Stimulated activated CD4-positive, alpha-beta T cell treated with anti-CD3 and anti-CD28 coated beads, TNF-alpha, amount 100 ng/mL, for 48 hours (primary cell): ENCODE data around the gene KLHL26.

ENCODE experiments used
- DNase-seq, 3 donors: peaks; one replicate each; pipeline ENCODE4 v3.0.0-alpha.2; 2020; ENCODE audit warnings: low read depth in 3 of 3

The KLHL26 gene

DNA sequence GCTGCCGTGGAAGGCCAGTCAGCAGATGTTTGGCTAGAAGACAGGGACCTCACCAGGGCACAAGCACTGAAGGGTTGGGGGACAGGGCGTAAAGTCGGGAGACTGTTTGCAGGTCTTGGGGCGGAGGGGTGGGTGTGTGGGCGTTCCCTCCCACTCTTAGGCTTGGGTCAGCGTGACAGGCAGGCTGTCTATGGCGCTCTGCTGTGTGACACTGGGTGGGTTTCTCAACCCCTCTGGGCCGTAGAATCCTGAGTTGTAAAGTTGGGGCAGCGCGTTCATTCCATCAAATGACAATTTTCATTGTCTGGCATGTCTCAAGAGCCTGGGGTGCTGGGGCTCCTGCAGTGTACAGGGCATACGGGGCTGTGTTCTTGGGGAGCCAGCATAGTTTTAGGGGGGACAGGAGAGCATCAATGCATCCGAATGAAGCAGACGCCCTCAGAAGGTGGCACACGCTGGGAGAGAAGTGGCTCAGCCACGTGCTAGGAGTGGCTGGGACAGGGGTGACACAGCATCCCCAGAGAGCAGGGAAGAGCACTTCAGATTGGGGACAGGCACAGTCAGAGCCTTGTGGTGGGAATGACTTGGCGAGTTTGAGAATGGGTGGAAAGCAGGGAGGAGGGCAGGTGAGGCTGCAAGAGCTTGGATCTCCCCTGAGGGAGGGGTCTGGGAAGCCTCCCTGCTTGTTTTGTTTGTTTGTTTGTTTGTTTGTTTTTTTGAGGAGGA is 51.1 kb downstream of the KLHL26 start:
- DNase-seq, result no peak

DNA sequence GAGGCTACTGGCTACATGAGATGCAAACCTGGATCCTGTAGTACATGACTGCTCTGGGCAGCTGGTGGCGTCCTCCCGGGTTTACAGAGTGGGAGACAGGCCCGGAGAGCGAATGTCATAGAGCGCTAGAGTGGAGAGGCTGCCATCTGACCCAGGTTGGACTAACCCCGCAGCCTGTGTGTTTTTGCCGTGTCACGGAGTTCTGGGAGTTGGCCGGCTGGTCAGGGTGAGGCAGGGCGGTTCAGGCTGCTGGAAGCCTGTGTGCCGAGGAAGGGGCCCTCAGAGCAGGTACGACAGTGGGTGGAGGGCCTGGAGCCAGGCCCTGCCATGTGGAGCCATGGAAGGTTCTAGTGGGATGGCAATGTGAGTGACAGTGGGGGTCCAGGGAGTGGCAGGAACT is 59.2 kb downstream of the KLHL26 start:
- DNase-seq, result no peak

- no peak for DNase-seq
Measured at GRCh38 chr19:18697680-18698079, 60.9 kb downstream of the KLHL26 start.

DNA sequence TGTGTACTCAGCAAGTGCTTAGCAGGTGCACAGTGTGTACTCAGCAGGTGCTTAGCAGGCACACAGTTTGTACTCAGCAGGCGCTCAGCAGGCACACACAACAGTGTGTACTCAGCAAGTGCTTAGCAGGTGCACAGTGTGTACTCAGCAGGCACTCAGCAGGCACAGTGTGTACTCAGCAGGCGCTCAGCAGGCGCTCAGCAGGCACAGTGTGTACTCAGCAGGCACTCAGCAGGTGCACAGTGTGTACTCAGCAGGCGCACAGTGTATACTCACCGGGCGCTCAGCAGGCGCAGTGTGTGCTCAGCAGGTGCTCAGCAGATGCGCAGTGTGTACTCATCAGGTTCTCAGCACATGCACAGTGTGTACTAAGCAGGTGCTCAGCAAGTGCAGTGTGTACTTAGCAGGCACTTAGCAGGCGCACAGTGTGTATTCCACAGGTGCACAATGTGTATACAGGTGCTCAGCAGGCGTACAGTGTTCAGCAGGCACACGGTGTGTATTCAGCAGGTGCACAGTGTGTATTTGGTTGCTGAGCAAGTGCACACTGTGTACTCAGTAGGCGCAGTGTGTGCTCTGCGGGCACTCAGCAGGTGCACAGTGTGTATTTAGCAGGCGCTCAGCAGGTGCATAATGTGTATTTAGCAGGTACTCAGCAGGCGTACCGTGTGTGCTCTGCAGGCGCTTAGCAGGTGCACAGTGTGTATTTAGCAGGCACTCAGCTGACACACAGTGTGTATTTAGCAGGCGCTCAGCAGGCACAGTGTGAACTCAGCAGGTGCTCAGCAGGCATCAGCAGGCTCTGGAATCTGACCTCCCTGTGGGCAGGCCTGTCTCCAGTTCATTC is 61.7 kb downstream of the KLHL26 start:
- no peak for DNase-seq

DNA sequence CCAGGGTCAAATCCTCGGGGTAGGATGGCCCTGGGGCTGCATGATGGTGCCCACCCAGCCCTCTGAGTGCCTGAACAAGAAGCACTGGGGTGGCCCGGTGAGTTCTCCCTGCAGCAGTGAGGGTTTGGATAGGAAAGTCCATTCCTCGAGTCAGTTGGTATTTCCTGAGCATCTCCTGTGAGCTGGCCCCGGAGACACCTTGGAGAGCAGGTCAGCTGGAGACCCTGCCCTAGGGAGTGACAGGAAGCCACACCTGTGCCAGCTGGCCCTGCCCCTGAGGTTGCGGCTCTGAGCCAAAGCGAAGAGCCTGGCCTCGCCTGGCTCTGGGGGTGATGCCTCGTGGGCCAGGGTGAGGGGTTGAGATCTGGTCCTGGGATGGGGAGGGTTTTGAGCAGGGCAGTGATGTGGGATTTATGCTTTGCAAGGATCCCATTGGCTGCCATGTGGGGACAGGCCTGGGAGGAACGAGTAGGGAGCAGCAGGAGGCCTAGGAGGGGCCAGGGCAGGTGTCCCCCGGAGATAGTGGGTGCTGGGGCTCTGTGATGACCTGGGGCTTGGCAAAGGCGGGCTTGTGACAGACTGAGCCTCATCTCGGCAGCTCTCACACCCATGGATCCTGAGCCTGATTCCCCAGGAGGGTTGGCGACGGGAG is 62.7 kb downstream of the KLHL26 start:
- no peak for DNase-seq

DNA sequence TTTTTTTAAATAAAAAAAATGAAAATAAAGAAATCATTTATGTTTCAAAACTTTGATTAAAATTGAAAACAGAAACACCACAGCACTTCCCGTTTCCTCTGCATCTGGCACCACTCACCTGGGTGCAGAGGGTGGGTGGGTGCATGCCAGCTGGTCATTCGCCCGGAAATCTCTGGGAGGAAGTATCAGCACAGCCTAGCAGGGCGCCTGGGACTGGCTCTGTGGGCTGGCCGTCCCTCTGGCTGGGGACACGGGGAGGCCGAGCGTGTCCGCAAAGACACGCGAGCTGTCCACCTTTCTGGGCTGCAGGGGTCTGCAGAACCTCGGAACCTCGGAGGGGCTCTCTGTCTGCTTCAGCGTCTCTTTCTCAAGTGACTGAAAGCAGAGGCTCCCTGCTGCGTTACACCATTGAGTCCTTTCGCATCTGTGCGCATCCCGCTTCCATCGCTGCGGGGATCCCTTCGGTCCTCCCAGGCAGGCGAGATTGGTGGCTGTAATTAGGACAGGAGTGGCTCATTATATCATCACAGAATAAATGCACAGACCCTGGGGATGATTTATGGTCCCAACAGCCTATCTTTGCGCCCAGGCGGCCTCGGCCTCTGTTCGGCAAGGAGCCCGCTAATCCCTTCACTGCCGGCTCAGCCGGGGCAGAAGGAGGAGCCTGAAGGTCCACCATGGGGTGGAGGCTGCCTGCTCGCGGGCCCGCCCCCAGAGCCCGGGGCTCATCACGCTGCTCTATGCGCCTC is 63.8 kb downstream of the KLHL26 start:
- DNase-seq, result peak in 2 of 3 donors; percentile 34 to 54

- no peak for DNase-seq
Measured at GRCh38 chr19:18701250-18701608, 64.4 kb downstream of the KLHL26 start.

DNA sequence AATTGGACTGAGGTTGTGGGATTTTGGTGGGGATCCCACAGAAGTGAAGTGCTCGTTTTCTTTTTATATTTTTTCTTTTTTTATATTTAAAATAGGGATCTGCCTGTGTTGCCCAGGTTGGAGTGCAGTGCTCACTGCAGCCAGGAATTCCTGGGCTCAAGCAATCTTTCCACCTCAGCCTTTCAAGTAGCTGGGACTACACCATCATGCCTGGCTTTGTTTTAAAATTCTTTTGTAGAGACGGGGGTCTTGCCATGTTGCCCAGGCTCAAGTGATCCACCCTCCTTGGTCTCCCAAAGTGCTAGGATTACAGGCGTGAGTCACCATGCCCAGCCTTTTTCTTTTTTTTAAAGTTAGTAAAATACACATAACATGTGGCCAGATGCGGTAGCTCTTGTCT is 67.2 kb downstream of the KLHL26 start:
- DNase-seq, result no peak

GRCh38 chr19:18704971-18705370 is 68.1 kb downstream of the KLHL26 start:
- DNase-seq, result no peak

GRCh38 chr19:18708452-18709231 is 71.8 kb downstream of the KLHL26 start:
- DNase-seq, result no peak

DNA sequence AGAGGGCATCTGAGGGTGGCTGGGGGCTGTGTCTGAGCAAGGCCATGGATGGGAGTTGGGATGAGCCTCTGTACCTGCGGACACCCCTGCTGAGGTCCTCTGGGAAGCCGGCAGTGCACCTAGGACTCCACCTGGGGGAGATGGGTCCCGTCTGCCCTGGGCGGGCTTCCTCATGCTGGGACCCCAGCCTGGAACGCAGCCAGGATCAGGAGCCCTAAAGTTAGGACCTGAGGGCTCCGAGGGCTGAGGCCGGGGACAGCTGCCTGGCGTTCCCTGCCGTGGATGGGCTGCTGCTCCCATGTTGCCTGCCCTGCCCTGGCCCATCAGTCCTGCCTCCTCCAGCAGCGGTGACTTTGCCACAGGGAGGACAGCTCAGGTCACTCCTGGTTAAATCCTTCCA is 72.7 kb downstream of the KLHL26 start:
- no peak for DNase-seq

DNA sequence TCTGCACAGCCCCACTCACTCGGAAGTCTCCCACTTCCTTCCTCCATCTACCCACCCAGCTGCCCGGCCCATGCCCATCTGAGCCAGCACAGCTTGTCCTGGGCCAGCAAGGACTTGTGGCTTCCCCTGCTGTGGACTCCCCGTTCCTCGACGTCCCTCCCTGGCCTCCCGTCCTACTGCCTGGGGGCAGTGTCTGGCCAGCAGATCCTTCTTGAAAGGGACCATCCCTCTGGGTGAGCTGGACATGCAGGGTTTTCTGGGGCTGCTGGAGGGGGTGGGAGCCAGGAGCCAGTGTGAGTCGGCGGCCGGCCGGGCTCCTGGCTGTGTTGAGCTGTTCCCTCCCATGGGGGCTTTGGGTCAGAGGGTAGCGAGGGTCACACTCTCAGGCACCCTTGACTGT is 73.4 kb downstream of the KLHL26 start:
- DNase-seq, result no peak

- no peak for DNase-seq
Measured at GRCh38 chr19:18710996-18711751, 74.3 kb downstream of the KLHL26 start.

DNA sequence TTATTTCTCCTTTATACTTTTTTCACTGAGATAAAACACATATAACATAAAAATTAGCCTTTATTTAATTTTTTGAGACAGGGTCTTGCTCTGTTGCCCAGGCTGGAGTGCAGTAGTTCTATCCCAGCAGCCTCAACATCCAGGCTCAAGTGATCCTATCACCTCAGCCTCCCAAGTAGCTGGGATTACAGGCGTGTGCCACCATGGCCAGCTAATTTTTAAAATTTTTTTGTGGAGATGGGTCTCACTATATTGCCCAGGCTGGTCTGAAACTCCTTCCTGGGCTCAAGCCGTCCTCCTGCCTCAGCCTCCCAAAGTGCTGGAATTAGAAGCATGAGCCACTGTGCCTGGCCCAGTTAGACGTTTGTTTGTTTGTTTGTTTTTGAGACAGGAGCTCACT is 75.1 kb downstream of the KLHL26 start:
- DNase-seq, result no peak

DNA sequence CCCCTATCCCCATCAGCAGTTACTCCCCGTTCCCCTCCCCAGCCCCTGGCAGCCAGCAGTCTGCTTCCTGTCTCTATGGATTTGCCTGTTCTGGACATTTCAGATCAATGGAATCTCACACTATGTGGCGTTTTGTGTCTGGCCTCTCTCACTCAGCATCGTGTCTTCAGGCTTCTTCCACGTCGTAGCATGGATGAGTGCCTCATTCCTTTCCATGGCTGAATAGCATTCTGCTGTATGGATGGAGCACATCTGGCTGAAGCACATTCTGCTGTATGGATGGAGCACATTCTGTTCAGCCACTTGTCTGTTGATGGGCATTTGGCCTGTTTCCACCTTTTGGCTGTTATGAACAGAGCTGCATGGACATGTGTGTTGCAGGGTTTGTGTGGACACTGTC is 76.2 kb downstream of the KLHL26 start:
- DNase-seq, result no peak

DNA sequence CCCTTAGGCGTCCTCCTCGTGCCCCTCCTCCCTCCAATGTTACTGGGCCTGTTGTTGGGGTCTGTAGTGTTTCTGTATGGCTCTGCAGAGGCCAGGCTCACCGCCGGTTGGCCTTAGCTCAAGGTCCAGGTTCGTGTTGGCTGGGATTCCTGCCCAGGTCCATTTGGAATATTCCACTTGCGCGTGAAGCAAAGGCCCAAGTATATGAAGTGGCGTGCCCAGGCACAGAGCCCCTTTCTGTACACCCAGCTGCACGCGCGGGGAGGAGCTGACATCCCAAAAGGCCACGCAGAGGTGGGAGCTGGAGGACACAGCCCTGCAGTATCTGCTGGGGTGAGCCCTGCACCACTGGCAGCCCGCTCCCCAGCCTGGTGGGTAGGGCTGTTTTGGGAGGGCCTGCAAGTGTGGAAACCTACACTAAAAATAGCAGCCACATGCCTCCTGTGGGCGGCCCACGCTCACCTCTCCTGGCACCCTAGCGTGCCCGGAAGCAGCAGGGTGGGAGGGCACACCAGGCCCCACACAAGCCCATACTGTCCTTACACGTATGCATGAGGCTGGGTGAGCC is 76.8 kb downstream of the KLHL26 start:
- DNase-seq, result no peak

DNA sequence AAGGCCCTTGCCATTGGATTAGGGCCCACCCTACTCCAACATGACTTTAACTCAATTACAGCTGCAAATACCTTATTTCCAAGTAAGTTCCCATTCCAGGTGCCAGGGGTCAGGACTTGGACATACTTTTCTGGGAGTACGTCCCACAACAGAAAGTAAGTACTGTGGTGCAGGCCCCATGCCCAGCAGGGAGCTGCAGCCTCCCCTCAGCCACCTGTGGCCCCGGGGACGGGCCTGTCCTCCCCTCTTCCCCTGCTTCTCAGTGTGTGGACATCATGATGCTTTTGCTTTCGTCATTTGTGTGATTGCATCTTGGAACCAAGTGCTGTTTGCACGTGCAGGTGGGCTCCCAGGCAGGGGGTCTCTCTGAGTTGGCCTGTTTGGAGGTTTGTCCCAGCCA is 78.6 kb downstream of the KLHL26 start:
- DNase-seq, result no peak

- no peak for DNase-seq
Measured at GRCh38 chr19:18716857-18717256, 80.0 kb downstream of the KLHL26 start.

GRCh38 chr19:18717601-18718000 is 80.8 kb downstream of the KLHL26 start:
- DNase-seq, result no peak

DNA sequence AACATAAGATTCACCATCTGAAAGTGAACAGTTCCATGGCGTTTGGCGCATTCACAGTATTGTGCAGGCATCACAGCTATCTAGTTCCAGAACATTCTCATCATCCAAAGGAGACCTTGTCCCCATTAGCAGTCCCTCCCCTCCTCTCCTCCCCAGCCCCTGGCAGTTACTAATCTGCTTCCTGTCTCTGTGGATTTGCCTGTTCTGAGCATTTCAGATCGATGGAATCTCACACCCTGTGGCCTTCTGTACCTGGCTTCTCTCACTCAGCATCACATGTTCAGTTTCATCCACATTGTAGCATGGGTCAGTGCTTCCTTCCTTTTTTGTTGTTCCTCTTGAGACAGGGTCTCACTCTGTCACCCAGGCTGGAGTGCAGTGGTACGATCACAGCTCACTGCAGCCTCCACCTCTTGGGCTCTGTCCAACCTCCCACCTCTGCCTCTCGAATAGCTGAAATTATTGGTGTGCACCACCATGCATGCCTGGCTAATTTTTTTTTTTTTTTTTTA is 81.2 kb downstream of the KLHL26 start:
- no peak for DNase-seq
